H9 (cell line): Measurements from ENCODE around the gene ARFIP1. TPM values are rescaled to one million over a fixed set of nuclear protein-coding genes. Genes with fewer than 3 reads are reported as not detected.

Experiments
- DNase-seq: peaks from one replicate; pipeline ENCODE4 v3.0.0-alpha.2; 2017
- H2AFZ ChIP-seq: one replicate; pipeline ENCODE4 v1.6.1; 2013; ENCODE audit warnings: mild to moderate bottlenecking, low read length, control low read depth, moderate library complexity
- H2AK5ac ChIP-seq: 2 replicates; pipeline ENCODE4 v1.6.1; 2013; ENCODE audit warnings: low read length, control low read depth, mixed read lengths; ENCODE audit not compliant: insufficient read length
- H2BK120ac ChIP-seq: one replicate; pipeline ENCODE4 v1.6.1; 2013; ENCODE audit warnings: low read depth, mild to moderate bottlenecking, low read length, control low read depth, inconsistent platforms; ENCODE audit not compliant: poor library complexity, severe bottlenecking
- H2BK12ac ChIP-seq: 2 replicates; pipeline ENCODE4 v1.6.1; 2013; ENCODE audit warnings: low read length, control low read depth, mixed read lengths, low read depth; ENCODE audit not compliant: insufficient read length
- H2BK15ac ChIP-seq: 2 replicates; pipeline ENCODE4 v1.6.1; 2013; ENCODE audit warnings: low read depth, low read length, control low read depth
- H2BK20ac ChIP-seq: one replicate; pipeline ENCODE4 v1.6.1; 2013; ENCODE audit warnings: low read depth, mild to moderate bottlenecking, low read length, control low read depth, inconsistent platforms; ENCODE audit not compliant: poor library complexity, severe bottlenecking
- H2BK5ac ChIP-seq: 2 replicates; pipeline ENCODE4 v1.6.1; 2013; ENCODE audit warnings: low read length, control low read depth, mixed read lengths; ENCODE audit not compliant: insufficient read length
- H3K14ac ChIP-seq: 2 replicates; pipeline ENCODE4 v1.6.1; 2013; ENCODE audit warnings: low read length, control low read depth; ENCODE audit not compliant: insufficient read depth
- H3K18ac ChIP-seq: 2 replicates; pipeline ENCODE4 v1.6.1; 2013; ENCODE audit warnings: low read depth, mild to moderate bottlenecking, mixed read lengths, low read length, control low read depth; ENCODE audit not compliant: insufficient read length
- H3K23ac ChIP-seq: 2 replicates; pipeline ENCODE4 v1.6.1; 2013; ENCODE audit warnings: low read length, control low read depth, mixed read lengths, low read depth; ENCODE audit not compliant: insufficient read length
- H3K23me2 ChIP-seq: 2 replicates; pipeline ENCODE4 v1.6.1; 2013; ENCODE audit warnings: low read depth, mild to moderate bottlenecking, mixed read lengths, low read length, control low read depth; ENCODE audit not compliant: insufficient read length, poor library complexity, severe bottlenecking
- H3K27ac ChIP-seq: 2 replicates; pipeline ENCODE4 v1.5.1; 2013; ENCODE audit warnings: low read length, control low read depth, mixed read lengths, low read depth; ENCODE audit not compliant: insufficient read length
- H3K27me3 ChIP-seq: 2 replicates; pipeline ENCODE4 v1.6.1; 2013; ENCODE audit warnings: low read length, control low read depth, inconsistent platforms; ENCODE audit not compliant: insufficient read depth
- H3K4ac ChIP-seq: 2 replicates; pipeline ENCODE4 v1.6.1; 2013; ENCODE audit warnings: low read depth, mild to moderate bottlenecking, control low read depth, inconsistent platforms, low read length, moderate library complexity
- H3K4me1 ChIP-seq: 2 replicates; pipeline ENCODE4 v1.6.1; 2013; ENCODE audit warnings: low read length, control low read depth, inconsistent platforms; ENCODE audit not compliant: insufficient read depth
- H3K4me2 ChIP-seq: 2 replicates; pipeline ENCODE4 v1.6.1; 2013; ENCODE audit warnings: low read length, control low read depth, mixed read lengths; ENCODE audit not compliant: insufficient read length, insufficient read depth
- H3K56ac ChIP-seq: 2 replicates; pipeline ENCODE4 v1.6.1; 2013; ENCODE audit warnings: low read depth, mild to moderate bottlenecking, mixed read lengths, low read length, control low read depth; ENCODE audit not compliant: insufficient read length
- H3K79me1 ChIP-seq: 2 replicates; pipeline ENCODE4 v1.6.1; 2013; ENCODE audit warnings: low read depth, mild to moderate bottlenecking, moderate library complexity, low read length, control low read depth, inconsistent platforms; ENCODE audit not compliant: insufficient read depth, poor library complexity, severe bottlenecking
- H3K79me2 ChIP-seq: 2 replicates; pipeline ENCODE4 v1.6.1; 2013; ENCODE audit warnings: low read length, control low read depth, inconsistent platforms; ENCODE audit not compliant: insufficient read depth
- H3K9ac ChIP-seq: 2 replicates; pipeline ENCODE4 v1.6.1; 2013; ENCODE audit warnings: low read length, control low read depth, mixed read lengths; ENCODE audit not compliant: insufficient read length; ENCODE audit errors: extremely low read depth
- H3K9me3 ChIP-seq: one replicate; pipeline ENCODE4 v1.6.1; 2013; ENCODE audit warnings: low read depth, low read length, inconsistent platforms; ENCODE audit not compliant: control insufficient read depth
- H3T11ph ChIP-seq: one replicate; pipeline ENCODE4 v1.6.1; 2013; ENCODE audit warnings: mild to moderate bottlenecking, low read length, control low read depth, inconsistent platforms
- H4K20me1 ChIP-seq: one replicate; pipeline ENCODE4 v1.6.1; 2013; ENCODE audit not compliant: control insufficient read depth, insufficient read length, insufficient read depth
- H4K5ac ChIP-seq: 2 replicates; pipeline ENCODE4 v1.6.1; 2013; ENCODE audit warnings: low read depth, mild to moderate bottlenecking, mixed read lengths, low read length, control low read depth; ENCODE audit not compliant: insufficient read length
- H4K8ac ChIP-seq: replicated peaks from 2 replicates; pipeline ENCODE4 v1.6.1; 2013; ENCODE audit warnings: low read length, control low read depth, mixed read lengths, low read depth; ENCODE audit not compliant: insufficient read length
- H4K91ac ChIP-seq: 2 replicates; pipeline ENCODE4 v1.6.1; 2013; ENCODE audit warnings: low read depth, mild to moderate bottlenecking, moderate library complexity, mixed read lengths, low read length, control low read depth; ENCODE audit not compliant: insufficient read length
- H3K27ac Mint-ChIP-seq, 3 experiments: 2 replicates in 2 of 3; 3 replicates in 1 of 3; pipeline ENCODE4 v1.8.0; 2020 to 2021; ENCODE audit warnings: mixed read lengths in 3 of 3, mild to moderate bottlenecking in 1 of 3, moderate library complexity in 1 of 3
- H3K27me3 Mint-ChIP-seq: 2 replicates; pipeline ENCODE4 v1.8.0; 2021; ENCODE audit warnings: low read depth, mild to moderate bottlenecking, moderate library complexity, mixed read lengths
- H3K36me3 Mint-ChIP-seq, 3 experiments: 2 replicates in 2 of 3; 3 replicates in 1 of 3; pipeline ENCODE4 v1.8.0; 2020 to 2021; ENCODE audit warnings: low read depth in 3 of 3, mixed read lengths in 3 of 3; ENCODE audit not compliant: insufficient read depth in 1 of 3
- H3K4me1 Mint-ChIP-seq, 2 experiments: 2 replicates each; pipeline ENCODE4 v1.8.0; 2020; ENCODE audit warnings: mixed read lengths in 2 of 2
- H3K4me3 Mint-ChIP-seq, 2 experiments: 2 replicates in 1 of 2; 3 replicates in 1 of 2; pipeline ENCODE4 v1.8.0; 2020 to 2021; ENCODE audit warnings: mild to moderate bottlenecking in 2 of 2, mixed read lengths in 2 of 2, moderate library complexity in 1 of 2
- H3K9me3 Mint-ChIP-seq, 2 experiments: 2 replicates in 1 of 2; 3 replicates in 1 of 2; pipeline ENCODE4 v1.8.0; 2020; ENCODE audit warnings: mild to moderate bottlenecking in 2 of 2, mixed read lengths in 2 of 2, moderate library complexity in 1 of 2
- WGBS: extraction: QIAGEN DNeasy Blood & Tissue Kit; methylation state at CpG from one replicate; pipeline ENCODE4 v1.1.7; 2013; ENCODE audit warnings: missing lambda C conversion rate, low lambda C conversion rate, mixed read lengths; ENCODE audit not compliant: insufficient read length; ENCODE audit errors: extremely low coverage; 5-methylcytosine and 5-hydroxymethylcytosine counted together
- total RNA-seq: library from RNA; stranded (reverse); gene quantifications from 2 replicates; pipeline ENCODE4 v1.2.1, GENCODE V29; 2021
- TF ChIP-seq, protein P1 (sequence below): fragments of 200-600 bp; sonication (generic); conservative IDR thresholded peaks from 3 replicates; pipeline ENCODE4 v1.8.0; 2021; ENCODE audit warnings: antibody characterized with exemption, mild to moderate bottlenecking

Gene ARFIP1
- total RNA-seq, 1 experiment from 2014 or later: 30.8 TPM

DNA sequence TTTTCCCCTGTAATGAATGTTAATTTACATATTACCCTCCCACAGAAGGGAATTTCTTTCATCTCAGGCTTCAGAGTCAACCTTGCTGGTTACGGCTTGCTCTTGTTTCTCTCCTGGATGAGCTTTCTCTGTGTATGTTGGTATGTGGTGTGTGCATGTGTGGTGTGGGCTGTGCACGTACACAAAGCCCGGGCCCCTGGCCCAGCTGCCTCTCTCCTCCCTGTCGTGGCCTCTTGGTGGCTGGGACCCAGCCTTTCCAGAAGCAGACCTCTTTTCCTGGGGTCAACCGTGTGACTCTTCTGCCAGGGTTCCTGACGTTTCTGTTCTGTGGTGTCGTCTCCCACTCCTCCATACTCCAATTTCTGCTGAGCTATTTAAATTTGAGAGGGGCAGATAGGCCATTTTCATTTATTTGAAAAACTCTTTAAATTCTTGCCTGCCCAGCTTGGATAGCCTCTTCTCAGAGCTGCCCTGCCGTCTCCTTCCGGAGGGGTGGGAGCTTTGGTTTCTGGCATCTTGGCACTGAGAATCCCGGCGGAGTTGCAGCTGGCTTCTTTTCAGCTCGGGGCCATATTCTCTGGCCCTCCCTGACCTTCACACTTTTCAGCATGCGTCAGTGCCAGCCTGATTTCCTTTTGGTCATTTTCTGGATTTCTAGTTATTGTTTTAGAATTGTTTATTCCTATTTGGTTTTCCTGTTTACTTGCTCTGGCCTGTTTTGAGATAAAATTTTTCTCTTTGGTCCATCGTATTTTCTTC lies 181.4 kb downstream of the ARFIP1 start:
- no peak overlapping the region for H3K27ac ChIP-seq
- H3K4me3 Mint-ChIP-seq: no peak overlapping the region
- peak overlapping the region; percentile 12 to 80 (median 65); a peak in 4 of 7 replicates for H3K27ac Mint-ChIP-seq
- H2BK20ac ChIP-seq: no peak overlapping the region
- H3K79me1 ChIP-seq: peaks cover 5% of the 10 kb centered on the region
- H3K4me1 ChIP-seq: no peaks in the 10 kb centered on the region; the same call in 1 of the 2 replicates
- H4K8ac ChIP-seq: no peak overlapping the region
- no peaks in the 10 kb centered on the region for H3K27me3 ChIP-seq
- H2BK12ac ChIP-seq: no peak overlapping the region
- H2AK5ac ChIP-seq: no peak overlapping the region
- H3K4me2 ChIP-seq: no peak overlapping the region
- H4K20me1 ChIP-seq: no peaks in the 10 kb centered on the region
- H2BK120ac ChIP-seq: no peak overlapping the region
- no peak overlapping the region for H2BK5ac ChIP-seq
- no peak overlapping the region for H2AFZ ChIP-seq
- no peak overlapping the region for H3K18ac ChIP-seq
- H3K79me2 ChIP-seq: no peaks in the 10 kb centered on the region
- peaks cover 22 to 70% (median 29%) of the 10 kb centered on the region in 3 experiments; a peak in 6 of 7 replicates for H3K36me3 Mint-ChIP-seq
- H3K23me2 ChIP-seq: no peaks in the 10 kb centered on the region
- no peaks in the 10 kb centered on the region for H3K27me3 Mint-ChIP-seq
- H2BK15ac ChIP-seq: no peak overlapping the region
- H3K56ac ChIP-seq: no peak overlapping the region
- no peak overlapping the region for H3K9ac ChIP-seq
- no peak overlapping the region for H3K4ac ChIP-seq
- no peak overlapping the region for H3K14ac ChIP-seq
- no peak overlapping the region for H4K91ac ChIP-seq
- no peak for DNase-seq
- peaks cover 14 to 18% of the 10 kb centered on the region in 2 experiments for H3K4me1 Mint-ChIP-seq
- H3K9me3 ChIP-seq: no peaks in the 10 kb centered on the region
- no peak overlapping the region for H3K23ac ChIP-seq
- H3K9me3 Mint-ChIP-seq: no peaks in the 10 kb centered on the region
- no CpG with 5 or more reads among the region's 14 CpGs for WGBS
- H3T11ph ChIP-seq: no peak overlapping the region
- TF ChIP-seq, protein P1, sequence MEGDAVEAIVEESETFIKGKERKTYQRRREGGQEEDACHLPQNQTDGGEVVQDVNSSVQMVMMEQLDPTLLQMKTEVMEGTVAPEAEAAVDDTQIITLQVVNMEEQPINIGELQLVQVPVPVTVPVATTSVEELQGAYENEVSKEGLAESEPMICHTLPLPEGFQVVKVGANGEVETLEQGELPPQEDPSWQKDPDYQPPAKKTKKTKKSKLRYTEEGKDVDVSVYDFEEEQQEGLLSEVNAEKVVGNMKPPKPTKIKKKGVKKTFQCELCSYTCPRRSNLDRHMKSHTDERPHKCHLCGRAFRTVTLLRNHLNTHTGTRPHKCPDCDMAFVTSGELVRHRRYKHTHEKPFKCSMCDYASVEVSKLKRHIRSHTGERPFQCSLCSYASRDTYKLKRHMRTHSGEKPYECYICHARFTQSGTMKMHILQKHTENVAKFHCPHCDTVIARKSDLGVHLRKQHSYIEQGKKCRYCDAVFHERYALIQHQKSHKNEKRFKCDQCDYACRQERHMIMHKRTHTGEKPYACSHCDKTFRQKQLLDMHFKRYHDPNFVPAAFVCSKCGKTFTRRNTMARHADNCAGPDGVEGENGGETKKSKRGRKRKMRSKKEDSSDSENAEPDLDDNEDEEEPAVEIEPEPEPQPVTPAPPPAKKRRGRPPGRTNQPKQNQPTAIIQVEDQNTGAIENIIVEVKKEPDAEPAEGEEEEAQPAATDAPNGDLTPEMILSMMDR: no peak
- no peak overlapping the region for H4K5ac ChIP-seq
